SH-SY5Y (cell line): ENCODE data around the gene AREG.

ENCODE experiments used
- GATA2 ChIP-seq: IDR thresholded peaks from 2 replicates; pipeline ENCODE4 v1.6.1; 2011; ENCODE audit warnings: mild to moderate bottlenecking, low read depth, low read length
- GATA3 ChIP-seq: IDR thresholded peaks from 2 replicates; pipeline ENCODE4 v1.6.1; 2011; ENCODE audit warnings: low read depth, mild to moderate bottlenecking, low read length, moderate library complexity

DNA sequence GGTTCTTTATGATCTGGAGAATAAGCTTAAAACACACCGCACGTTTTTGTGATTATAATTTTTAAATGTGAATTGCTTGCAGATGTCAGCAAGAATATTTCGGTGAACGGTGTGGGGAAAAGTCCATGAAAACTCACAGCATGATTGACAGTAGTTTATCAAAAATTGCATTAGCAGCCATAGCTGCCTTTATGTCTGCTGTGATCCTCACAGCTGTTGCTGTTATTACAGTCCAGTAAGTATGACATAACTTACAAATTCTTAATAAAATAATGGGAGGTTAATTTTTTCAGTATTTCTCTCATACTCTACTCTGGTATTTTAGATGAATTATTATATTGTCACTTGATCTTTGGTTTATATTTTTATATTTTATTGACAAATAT lies 5.4 kb downstream of the AREG start:
- TF ChIP-seq GATA2 (no peak), GATA3 (no peak)
